IMR-90 (cell line): ENCODE data around the gene POLR1C. TPM values are rescaled to one million over a fixed set of nuclear protein-coding genes. Genes with fewer than 3 reads are reported as not detected.

Source experiments
- ATAC-seq: fragments of 200-7000 bp; cut with Tn5 transposase; 2 replicates; pipeline ENCODE4 v1.9.1; 2020; ENCODE audit warnings: low read depth, mild to moderate bottlenecking, moderate library complexity
- BruUV-seq: library from RNA; stranded (reverse); fragments of 400-500 nt; replicated peaks from 2 replicates; lab custom pipeline; 2021; lab: Mats Ljungman, UMichigan
- CTCF ChIA-PET: fragments of 300-600 bp; formaldehyde crosslinking; extraction: SDS; loops from one replicate; lab custom pipeline; 2021; ENCODE audit warnings: antibody characterized with exemption; lab: Yijun Ruan, JAX
- POLR2A ChIA-PET: fragments of 300-600 bp; sonication (Branson Sonifier 250); formaldehyde crosslinking; loops from one replicate; lab custom pipeline; 2022; ENCODE audit warnings: antibody characterized with exemption; ENCODE audit not compliant: unreplicated experiment; lab: Charles Lee
- DNase-seq: peaks from one replicate; pipeline ENCODE4 v3.0.0; 2013
- H2AFZ ChIP-seq: replicated peaks from 2 replicates; pipeline ENCODE3; 2013; ENCODE audit warnings: low read length, mild to moderate bottlenecking; ENCODE audit not compliant: poor library complexity
- H2AK5ac ChIP-seq: 2 replicates; pipeline ENCODE4 v1.6.1; 2013; ENCODE audit warnings: low read depth, low read length, inconsistent platforms
- H2AK9ac ChIP-seq: replicated peaks from 2 replicates; pipeline ENCODE3; 2013; ENCODE audit warnings: mild to moderate bottlenecking, low read depth, low read length, moderate library complexity; ENCODE audit not compliant: poor library complexity
- H2BK120ac ChIP-seq: 2 replicates; pipeline ENCODE4 v1.6.1; 2013; ENCODE audit warnings: low read depth, low read length, inconsistent platforms
- H2BK15ac ChIP-seq: 3 replicates; pipeline ENCODE4 v1.6.1; 2013; ENCODE audit warnings: low read depth, low read length, inconsistent platforms
- H2BK20ac ChIP-seq: 2 replicates; pipeline ENCODE4 v1.6.1; 2013; ENCODE audit warnings: low read depth, mild to moderate bottlenecking, inconsistent platforms, low read length, moderate library complexity
- H2BK5ac ChIP-seq: 2 replicates; pipeline ENCODE4 v1.6.1; 2013; ENCODE audit warnings: mild to moderate bottlenecking, low read depth, low read length, inconsistent platforms; ENCODE audit not compliant: poor library complexity, severe bottlenecking
- H3K14ac ChIP-seq: replicated peaks from 2 replicates; pipeline ENCODE4 v1.6.1; 2013; ENCODE audit warnings: low read depth, low read length, inconsistent platforms
- H3K18ac ChIP-seq: 2 replicates; pipeline ENCODE4 v1.6.1; 2013; ENCODE audit warnings: low read depth, low read length, control low read depth
- H3K23ac ChIP-seq: 2 replicates; pipeline ENCODE4 v1.6.1; 2013; ENCODE audit warnings: low read depth, low read length, inconsistent platforms
- H3K27ac ChIP-seq: 2 replicates; pipeline ENCODE4 v1.5.1; 2013; ENCODE audit warnings: mild to moderate bottlenecking, control low read depth, low read length; ENCODE audit not compliant: insufficient read depth
- H3K27me3 ChIP-seq: 2 replicates; pipeline ENCODE4 v1.6.1; 2013; ENCODE audit warnings: low read length; ENCODE audit not compliant: control insufficient read depth, insufficient read depth
- H3K36me3 ChIP-seq: 2 replicates; pipeline ENCODE4 v1.6.1; 2013; ENCODE audit warnings: low read length, mixed read lengths; ENCODE audit not compliant: control insufficient read depth, insufficient read depth
- H3K4ac ChIP-seq: 2 replicates; pipeline ENCODE4 v1.6.1; 2013; ENCODE audit warnings: low read depth, low read length, inconsistent platforms
- H3K4me1 ChIP-seq: 2 replicates; pipeline ENCODE4 v1.6.1; 2013; ENCODE audit warnings: low read length, mixed read lengths; ENCODE audit not compliant: control insufficient read depth, insufficient read depth
- H3K4me2 ChIP-seq: 2 replicates; pipeline ENCODE4 v1.6.1; 2013; ENCODE audit warnings: low read depth, mild to moderate bottlenecking, control low read depth, low read length, moderate library complexity
- H3K4me3 ChIP-seq: 2 replicates; pipeline ENCODE4 v1.5.1; 2013; ENCODE audit warnings: low read depth, mild to moderate bottlenecking, control low read depth, low read length, moderate library complexity; ENCODE audit not compliant: insufficient read depth
- H3K56ac ChIP-seq: 2 replicates; pipeline ENCODE4 v1.6.1; 2013; ENCODE audit warnings: low read length, inconsistent platforms; ENCODE audit not compliant: insufficient read depth; ENCODE audit errors: extremely low read depth
- H3K79me1 ChIP-seq, 2 experiments: 2 replicates each; pipeline ENCODE4 v1.6.1; 2013; ENCODE audit warnings: low read length in 2 of 2, inconsistent platforms in 1 of 2, low read depth in 1 of 2
- H3K9ac ChIP-seq: 2 replicates; pipeline ENCODE4 v1.6.1; 2013; ENCODE audit warnings: low read depth, low read length, control low read depth
- H3K9me1 ChIP-seq: 2 replicates; pipeline ENCODE4 v1.6.1; 2013; ENCODE audit warnings: low read length, inconsistent platforms; ENCODE audit not compliant: insufficient read depth
- H3K9me3 ChIP-seq: 2 replicates; pipeline ENCODE4 v1.6.1; 2013; ENCODE audit warnings: low read length; ENCODE audit not compliant: control insufficient read depth, insufficient read depth
- H4K20me1 ChIP-seq: 2 replicates; pipeline ENCODE4 v1.6.1; 2013; ENCODE audit warnings: low read length, inconsistent platforms; ENCODE audit not compliant: insufficient read depth
- H4K5ac ChIP-seq: 2 replicates; pipeline ENCODE4 v1.6.1; 2013; ENCODE audit warnings: mild to moderate bottlenecking, low read depth, low read length, control low read depth
- H4K8ac ChIP-seq, 2 experiments: 2 replicates each; pipeline ENCODE4 v1.6.1; 2013; ENCODE audit warnings: low read depth in 2 of 2, low read length in 2 of 2, control low read depth in 1 of 2, inconsistent platforms in 1 of 2
- H4K91ac ChIP-seq: 2 replicates; pipeline ENCODE4 v1.6.1; 2013; ENCODE audit warnings: low read depth, low read length, inconsistent platforms; ENCODE audit not compliant: insufficient read depth
- CEBPB ChIP-seq: IDR thresholded peaks from 2 replicates; pipeline ENCODE4 v1.6.1; 2012; ENCODE audit warnings: low read depth, low read length, improper control_type of control experiment
- MAFK ChIP-seq: IDR thresholded peaks from 2 replicates; pipeline ENCODE4 v1.6.1; 2012; ENCODE audit warnings: low read depth, low read length, improper control_type of control experiment
- MAZ ChIP-seq: IDR thresholded peaks from 2 replicates; pipeline ENCODE4 v1.6.1; 2012; ENCODE audit warnings: low read depth, mild to moderate bottlenecking, low read length, improper control_type of control experiment, moderate library complexity, borderline replicate concordance
- NFE2L2 ChIP-seq: fragments of 150-350 bp; IDR thresholded peaks from 2 replicates; pipeline ENCODE4 v1.6.1; 2016; ENCODE audit warnings: low read depth, mild to moderate bottlenecking, low read length
- POLR2A ChIP-seq: IDR thresholded peaks from 2 replicates; pipeline ENCODE4 v1.6.1; 2012; ENCODE audit warnings: mild to moderate bottlenecking, low read depth, low read length
- RAD21 ChIP-seq: IDR thresholded peaks from 2 replicates; pipeline ENCODE4 v1.6.1; 2012; ENCODE audit warnings: low read length, improper control_type of control experiment
- RFX5 ChIP-seq: IDR thresholded peaks from 2 replicates; pipeline ENCODE4 v1.8.0; 2012; ENCODE audit warnings: low read depth, mild to moderate bottlenecking, low read length, moderate library complexity
- SMC3 ChIP-seq: fragments of 150-350 bp; IDR thresholded peaks from 2 replicates; pipeline ENCODE4 v1.6.1; 2016; ENCODE audit warnings: low read depth, mild to moderate bottlenecking, antibody characterized with exemption, low read length, moderate library complexity
- WGBS, 2 experiments: methylation state at CpG; one replicate each; pipeline versions ENCODE4 v1.1.5 to v1.1.7; 2013; ENCODE audit warnings: missing lambda C conversion rate in 2 of 2; ENCODE audit not compliant: insufficient read length in 1 of 2; ENCODE audit errors: extremely low coverage in 2 of 2; 5-methylcytosine and 5-hydroxymethylcytosine counted together
- dilution Hi-C: fragments of 300-500 bp; cut with HindIII; formaldehyde crosslinking; loops from one replicate; pipeline ENCODE4 v1.14.3; 2018; ENCODE audit warnings: low sequenced_read_pairs; ENCODE audit not compliant: unreplicated experiment
- in situ Hi-C: fragments of 300-500 bp; cut with MboI; formaldehyde crosslinking; loops from 3 replicates; pipeline ENCODE4 v1.14.3; 2019; ENCODE audit warnings: low sequenced_read_pairs, inconsistent platforms, mixed read lengths
- intact Hi-C: fragments of 100-400 bp; cut with micrococcal nuclease; formaldehyde crosslinking; loops from 2 replicates; pipeline ENCODE4 v1.10.0; 2022
- polyA plus RNA-seq, 3 experiments: library from polyadenylated mRNA; depleted of rRNA; stranded (reverse); fragments of >200 nt; gene quantifications; 2 replicates each; pipeline ENCODE4 v1.2.3, GENCODE V29; 2012; ENCODE audit warnings: low replicate concordance in 1 of 3
- total RNA-seq: library from RNA; depleted of rRNA; stranded (reverse); fragments of >200 nt; gene quantifications from 2 replicates; pipeline ENCODE4 v1.2.3, GENCODE V29; 2012
- TF ChIP-seq, protein P1 (sequence below): fragments of 150-350 bp; IDR thresholded peaks from 2 replicates; pipeline ENCODE4 v1.6.1; 2016; ENCODE audit warnings: low read depth, mild to moderate bottlenecking, low read length, moderate library complexity, borderline replicate concordance

Gene POLR1C
- total and polyA plus RNA-seq, 2 of the 4 experiments (the other 2 are of a cell fraction), result 46.1 to 72.6 TPM

DNA sequence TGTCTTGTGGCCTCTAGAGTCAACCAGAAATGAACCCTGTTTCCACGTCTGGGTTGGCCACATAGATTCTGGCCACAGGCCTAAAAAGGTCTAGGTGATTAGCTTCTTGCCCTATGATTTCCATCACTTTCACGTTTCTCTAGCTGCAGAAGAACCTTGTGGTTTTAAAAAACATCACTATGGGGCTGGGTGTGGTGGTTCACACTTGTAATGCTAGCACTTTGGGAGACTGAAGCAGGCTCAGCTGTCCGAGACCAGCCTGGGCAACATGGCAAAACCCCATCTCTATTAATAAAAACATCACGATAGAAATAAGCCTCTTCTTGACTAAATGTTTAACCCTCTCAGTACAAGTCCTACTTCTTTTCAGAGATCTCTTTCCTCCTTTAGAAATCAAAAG is 27.6 kb downstream of the POLR1C start:
- no peak overlapping the region for H2AFZ ChIP-seq
- no peak for DNase-seq
- intact Hi-C loops, result no loop called here
- H3K27ac ChIP-seq, result no peak overlapping the region
- dilution Hi-C loops, result no loop called here
- BruUV-seq, result no TSS peak
- WGBS, 2 experiments, result no CpG with 5 or more reads among the region's 4 CpGs
- H3K4me1 ChIP-seq, result no peaks in the 10 kb centered on the region
- no peak overlapping the region for H3K56ac ChIP-seq
- no peak overlapping the region for H2AK5ac ChIP-seq
- H4K5ac ChIP-seq, result no peak overlapping the region
- no peaks in the 10 kb centered on the region; a peak in 1 of 4 replicates for H3K79me1 ChIP-seq
- CTCF ChIA-PET, result no interaction called here
- ATAC-seq, result no peak
- no peak overlapping the region for H4K8ac ChIP-seq
- no peaks in the 10 kb centered on the region for H3K9me1 ChIP-seq
- no peak overlapping the region for H2BK20ac ChIP-seq
- H3K9me3 ChIP-seq, result no peaks in the 10 kb centered on the region
- peaks cover 41% of the 10 kb centered on the region for H3K36me3 ChIP-seq
- no peak overlapping the region for H3K4me3 ChIP-seq
- no peak overlapping the region for H3K4ac ChIP-seq
- no peak overlapping the region for H2BK120ac ChIP-seq
- no peak overlapping the region for H3K4me2 ChIP-seq
- no peak overlapping the region for H3K18ac ChIP-seq
- no peak overlapping the region for H2BK5ac ChIP-seq
- no peaks in the 10 kb centered on the region for H3K27me3 ChIP-seq
- no peak overlapping the region for H2BK15ac ChIP-seq
- H3K14ac ChIP-seq, result no peak overlapping the region
- no peak overlapping the region for H3K9ac ChIP-seq
- TF ChIP-seq POLR2A (no peak), NFE2L2 (no peak), MAZ (no peak), MAFK (no peak), RAD21 (no peak), CEBPB (no peak), RFX5 (no peak), SMC3 (no peak)
- TF ChIP-seq, protein P1, sequence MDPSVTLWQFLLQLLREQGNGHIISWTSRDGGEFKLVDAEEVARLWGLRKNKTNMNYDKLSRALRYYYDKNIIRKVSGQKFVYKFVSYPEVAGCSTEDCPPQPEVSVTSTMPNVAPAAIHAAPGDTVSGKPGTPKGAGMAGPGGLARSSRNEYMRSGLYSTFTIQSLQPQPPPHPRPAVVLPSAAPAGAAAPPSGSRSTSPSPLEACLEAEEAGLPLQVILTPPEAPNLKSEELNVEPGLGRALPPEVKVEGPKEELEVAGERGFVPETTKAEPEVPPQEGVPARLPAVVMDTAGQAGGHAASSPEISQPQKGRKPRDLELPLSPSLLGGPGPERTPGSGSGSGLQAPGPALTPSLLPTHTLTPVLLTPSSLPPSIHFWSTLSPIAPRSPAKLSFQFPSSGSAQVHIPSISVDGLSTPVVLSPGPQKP, result no peak
- POLR2A ChIA-PET, result no interaction called here
- no peaks in the 10 kb centered on the region for H4K20me1 ChIP-seq
- H3K23ac ChIP-seq, result no peak overlapping the region
- no peak overlapping the region for H4K91ac ChIP-seq
- H2AK9ac ChIP-seq, result no peak overlapping the region
- in situ Hi-C loops, result no loop called here
